MM.1S (cell line): Measurements from ENCODE around the gene KIF18B.

Experiments used
- DNase-seq: peaks from one replicate; pipeline ENCODE4 v3.0.0-alpha.2; 2015
- H2AFZ ChIP-seq: fragments of 300-600 bp; sonication (generic); 2 replicates; pipeline ENCODE4 v1.6.0; 2016; ENCODE audit warnings: antibody characterized with exemption, low read length
- H3F3A ChIP-seq: fragments of 300-600 bp; sonication (generic); 2 replicates; pipeline ENCODE4 v1.6.1; 2016; ENCODE audit warnings: mild to moderate bottlenecking, antibody characterized with exemption, low read length, moderate library complexity, mixed read lengths; ENCODE audit not compliant: insufficient read depth
- H3K27ac ChIP-seq: fragments of 300-600 bp; sonication (generic); 2 replicates; pipeline ENCODE4 v1.5.1; 2016; ENCODE audit warnings: mild to moderate bottlenecking, low read length
- H3K27me3 ChIP-seq: fragments of 300-600 bp; sonication (generic); replicated peaks from 2 replicates; pipeline ENCODE4 v1.6.0; 2016; ENCODE audit warnings: low read length; ENCODE audit not compliant: insufficient read depth
- H3K36me3 ChIP-seq: fragments of 300-600 bp; sonication (generic); replicated peaks from 2 replicates; pipeline ENCODE4 v1.6.1; 2016; ENCODE audit warnings: mild to moderate bottlenecking, low read length, mixed read lengths; ENCODE audit not compliant: insufficient read depth
- H3K4me1 ChIP-seq: fragments of 300-600 bp; sonication (generic); 2 replicates; pipeline ENCODE4 v1.6.1; 2016; ENCODE audit warnings: low read length, mixed read lengths
- H3K4me2 ChIP-seq: fragments of 300-600 bp; sonication (generic); 2 replicates; pipeline ENCODE4 v1.6.0; 2016; ENCODE audit warnings: low read depth, low read length
- H3K4me3 ChIP-seq: fragments of 300-600 bp; sonication (generic); 2 replicates; pipeline ENCODE4 v1.5.1; 2016; ENCODE audit warnings: low read length, mixed read lengths
- H3K79me2 ChIP-seq: fragments of 300-600 bp; sonication (generic); 2 replicates; pipeline ENCODE4 v1.6.1; 2016; ENCODE audit warnings: mixed run types, low read length, mixed read lengths
- H3K9ac ChIP-seq: fragments of 300-600 bp; sonication (generic); 2 replicates; pipeline ENCODE4 v1.6.1; 2016; ENCODE audit warnings: low read length, mixed read lengths
- H3K9me2 ChIP-seq: fragments of 300-600 bp; sonication (generic); replicated peaks from 2 replicates; pipeline ENCODE4 v1.6.1; 2016; ENCODE audit warnings: mild to moderate bottlenecking, low read length, mixed read lengths; ENCODE audit not compliant: insufficient read depth
- H3K9me3 ChIP-seq: fragments of 300-600 bp; sonication (generic); replicated peaks from 2 replicates; pipeline ENCODE4 v1.6.1; 2016; ENCODE audit warnings: mild to moderate bottlenecking, low read length, mixed read lengths; ENCODE audit not compliant: insufficient read depth
- H4K20me1 ChIP-seq: fragments of 300-600 bp; sonication (generic); 2 replicates; pipeline ENCODE4 v1.6.1; 2016; ENCODE audit warnings: mild to moderate bottlenecking, low read length, moderate library complexity, mixed read lengths; ENCODE audit not compliant: insufficient read depth
- CTCF ChIP-seq: fragments of 300-600 bp; sonication (generic); IDR thresholded peaks from 2 replicates; pipeline ENCODE4 v1.5.1; 2016; ENCODE audit warnings: antibody characterized with exemption, low read length, mixed read lengths
- EZH2 ChIP-seq: fragments of 300-600 bp; sonication (generic); optimal IDR thresholded peaks from 2 replicates; pipeline ENCODE3; 2017; ENCODE audit warnings: low read depth, mild to moderate bottlenecking, antibody characterized with exemption, low read length, mixed read lengths
- EZH2phosphoT487 ChIP-seq: fragments of 300-600 bp; sonication (generic); IDR thresholded peaks from 2 replicates; pipeline ENCODE4 v1.6.1; 2018; ENCODE audit warnings: antibody characterized with exemption, low read length

KIF18B gene

DNA sequence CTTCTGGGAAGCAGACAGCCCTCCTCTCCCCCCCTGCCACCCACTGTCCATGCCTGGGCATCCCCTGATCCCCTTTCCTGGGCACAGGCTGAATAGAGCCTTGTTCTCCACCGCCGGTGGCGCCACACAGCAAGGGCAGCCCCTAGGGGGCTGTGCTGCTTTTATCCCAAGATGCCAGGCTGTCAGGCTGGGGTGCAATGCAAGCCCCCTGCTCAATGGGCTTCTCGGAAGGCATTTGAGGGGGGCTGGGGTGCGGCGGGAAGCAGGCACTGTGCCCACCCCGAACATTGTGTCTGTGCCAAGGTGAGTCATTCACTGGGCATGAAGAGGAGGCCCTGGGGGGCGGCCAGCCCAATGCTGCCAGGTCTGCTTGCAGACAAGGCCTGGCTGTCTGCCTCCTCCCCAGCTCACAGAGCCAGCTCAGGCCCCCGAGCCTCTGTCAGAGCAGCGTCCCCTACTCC is 30.8 kb downstream of the KIF18B start:
- Histone ChIP-seq H3K27ac (no peak overlapping the region), H3K4me3 (no peak overlapping the region), H3K9me2 (no peaks in the 10 kb centered on the region), H3F3A (no peaks in the 10 kb centered on the region), H3K79me2 (no peaks in the 10 kb centered on the region), H4K20me1 (no peaks in the 10 kb centered on the region), H3K36me3 (no peaks in the 10 kb centered on the region), H3K27me3 (peaks cover 44% of the 10 kb centered on the region), H3K9ac (no peak overlapping the region), H3K4me2 (no peak overlapping the region), H3K9me3 (no peaks in the 10 kb centered on the region), H2AFZ (no peak overlapping the region), H3K4me1 (no peaks in the 10 kb centered on the region)
- no peak for DNase-seq
- TF ChIP-seq EZH2 (no peak), EZH2phosphoT487 (no peak), CTCF (no peak)

DNA sequence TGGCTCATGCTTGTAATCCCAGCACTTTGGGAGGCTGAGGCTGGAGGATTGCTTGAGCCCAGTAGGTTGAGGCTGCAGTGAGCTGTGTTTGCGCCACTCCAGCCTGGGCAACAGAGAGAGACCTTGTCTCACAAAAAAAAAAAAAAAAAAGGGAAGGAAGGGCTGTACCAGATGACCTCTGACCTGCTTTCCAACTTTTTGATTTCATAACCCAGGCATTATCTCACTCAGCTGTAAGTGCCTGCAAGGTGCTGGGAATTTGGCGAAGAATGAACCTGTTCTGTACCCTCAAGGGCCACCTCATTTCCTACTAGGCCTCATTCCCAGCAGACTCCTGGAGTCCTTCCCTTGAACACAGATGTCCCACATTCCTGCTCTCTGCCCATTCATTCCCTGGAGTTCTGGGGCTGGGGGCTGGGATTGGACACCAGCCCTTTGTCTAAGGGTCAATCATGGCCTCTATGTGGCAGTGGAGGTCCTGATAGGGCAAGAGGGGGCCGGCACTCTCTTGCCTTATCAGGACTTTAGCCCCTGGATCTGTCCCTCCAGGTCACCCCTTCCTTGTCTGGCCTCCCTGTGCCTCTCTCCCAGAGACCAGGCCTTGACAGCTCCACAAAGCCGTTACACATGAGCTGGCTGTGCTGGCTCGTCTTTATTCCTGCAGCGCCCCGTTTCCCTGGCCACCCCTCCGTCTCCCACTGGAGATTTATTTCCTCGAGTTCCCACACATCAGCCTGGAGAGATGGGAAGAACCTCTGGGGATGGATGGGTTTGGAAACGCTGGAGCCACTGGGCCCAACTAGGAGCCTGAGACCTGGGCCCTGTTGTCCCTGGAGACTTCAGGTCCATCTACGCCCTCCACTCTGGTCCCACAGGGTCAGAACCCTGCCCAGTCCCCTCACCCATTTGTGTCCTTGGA is 31.5 kb downstream of the KIF18B start:
- no peak for DNase-seq
- Histone ChIP-seq H3K79me2 (no peaks in the 10 kb centered on the region), H3K9me2 (no peaks in the 10 kb centered on the region), H3K4me3 (no peak overlapping the region), H3K4me1 (no peaks in the 10 kb centered on the region), H3K36me3 (no peaks in the 10 kb centered on the region), H2AFZ (no peak overlapping the region), H3K9ac (no peak overlapping the region), H3K27me3 (peaks cover 41% of the 10 kb centered on the region), H3F3A (no peaks in the 10 kb centered on the region), H3K27ac (no peak overlapping the region), H3K4me2 (no peak overlapping the region), H4K20me1 (no peaks in the 10 kb centered on the region), H3K9me3 (no peaks in the 10 kb centered on the region)
- TF ChIP-seq EZH2 (no peak), CTCF (no peak), EZH2phosphoT487 (no peak)

DNA sequence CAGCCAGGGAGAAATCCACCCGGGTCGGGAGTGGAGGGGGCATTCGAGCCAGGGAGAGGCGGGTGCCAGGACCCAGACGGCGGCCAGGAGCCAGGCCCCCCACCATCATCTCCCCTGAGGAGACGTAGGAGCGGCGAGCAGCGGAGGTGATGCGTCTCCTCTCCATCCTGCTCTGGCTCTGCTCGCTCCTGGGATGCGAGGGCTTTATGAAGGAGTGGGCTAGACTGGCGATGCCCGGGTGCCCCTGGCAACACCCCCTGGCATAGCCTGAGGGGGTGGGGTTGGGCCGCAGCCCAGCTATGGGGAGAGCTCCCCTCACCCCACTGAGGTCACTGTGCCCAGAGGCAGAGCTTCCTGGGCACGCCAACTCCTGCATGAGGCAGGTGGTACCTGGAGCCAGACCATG is 32.2 kb downstream of the KIF18B start, which contains the start of gene GFAP:
Gene GFAP (minus strand): TSS at position 180 of the 406 bp plus-strand sequence. CDS start 14 bp downstream, at position 166.
- peaks cover 33% of the 10 kb centered on the region for H3K27me3 ChIP-seq
- no peaks in the 10 kb centered on the region for H3K36me3 ChIP-seq
- H3K79me2 ChIP-seq: no peaks in the 10 kb centered on the region
- DNase-seq: no peak
- no peak within 1 kb of the TSS for H3K4me2 ChIP-seq
- H3K9me2 ChIP-seq: no peaks in the 10 kb centered on the region
- H3K4me1 ChIP-seq: no peaks in the 10 kb centered on the region
- H3K9me3 ChIP-seq: no peaks in the 10 kb centered on the region
- no peaks in the 10 kb centered on the region for H3F3A ChIP-seq
- no peak within 1 kb of the TSS for H3K27ac ChIP-seq
- H4K20me1 ChIP-seq: no peaks in the 10 kb centered on the region
- H2AFZ ChIP-seq: no peak within 1 kb of the TSS
- H3K9ac ChIP-seq: no peak within 1 kb of the TSS
- no peak within 1 kb of the TSS for H3K4me3 ChIP-seq
- TF ChIP-seq EZH2phosphoT487: no peak
